GM12878 (cell line): ENCODE measurements around the gene CROT. TPM values are rescaled to one million over a fixed set of nuclear protein-coding genes. Genes with fewer than 3 reads are reported as not detected.

Experiments
- ATAC-seq: fragments of 200-7000 bp; cut with Tn5 transposase; 3 replicates; pipeline ENCODE4 v1.9.1; 2020; ENCODE audit warnings: mild to moderate bottlenecking, moderate library complexity
- BruUV-seq: library from RNA; stranded (reverse); fragments of 400-500 nt; replicated peaks from 2 replicates; lab custom pipeline; 2021; lab: Mats Ljungman, UMichigan
- CTCF ChIA-PET: fragments of 300-600 bp; sonication (Branson Sonifier 250); formaldehyde crosslinking; extraction: SDS; loops from one replicate; lab custom pipeline; 2021; ENCODE audit warnings: inconsistent platforms; lab: Yijun Ruan, JAX
- POLR2A ChIA-PET: fragments of 350-600 bp; formaldehyde crosslinking; extraction: SDS; loops from one replicate; lab custom pipeline; 2021; ENCODE audit warnings: inconsistent platforms; lab: Charles Lee
- RAD21 ChIA-PET: fragments of 300-600 bp; sonication (Branson Sonifier 250); formaldehyde crosslinking; loops from one replicate; lab custom pipeline; 2023; ENCODE audit warnings: antibody characterized with exemption; ENCODE audit not compliant: unreplicated experiment; lab: Charles Lee
- SMC1A ChIA-PET: fragments of 300-600 bp; sonication (Branson Sonifier 250); formaldehyde crosslinking; loops from one replicate; lab custom pipeline; 2023; ENCODE audit not compliant: unreplicated experiment, uncharacterized antibody; lab: Charles Lee
- DNase-seq: peaks from one replicate; pipeline ENCODE4 v3.0.0-alpha.2; 2011; ENCODE audit warnings: low read depth, low spot score
- FAIRE-seq: peaks from 3 replicates; lab custom pipeline; 2011; peaks lifted over from hg19 to GRCh38; lab: Jason Lieb, UNC
- H2AFZ ChIP-seq: 2 replicates; pipeline ENCODE4 v1.6.0; 2011; ENCODE audit warnings: low read depth, low read length, control low read depth; ENCODE audit not compliant: control insufficient read depth
- H3K27ac ChIP-seq: 2 replicates; pipeline ENCODE4 v1.5.1; 2011; ENCODE audit warnings: control low read depth; ENCODE audit not compliant: control insufficient read depth, insufficient read depth
- H3K27me3 ChIP-seq, 2 experiments: replicated peaks in 1 of 2; 2 replicates each; pipeline versions ENCODE4 v1.6.0 to v1.6.1; 2011; ENCODE audit warnings: low read length in 1 of 2; ENCODE audit not compliant: control insufficient read depth in 2 of 2, insufficient read depth in 2 of 2
- H3K36me3 ChIP-seq, 2 experiments: 2 replicates each; pipeline ENCODE4 v1.5.1; 2011; ENCODE audit warnings: low read length in 1 of 2; ENCODE audit not compliant: control insufficient read depth in 2 of 2, insufficient read depth in 2 of 2
- H3K4me1 ChIP-seq: 2 replicates; pipeline ENCODE4 v1.6.1; 2011; ENCODE audit warnings: mild to moderate bottlenecking, low read length, moderate library complexity, mixed read lengths; ENCODE audit not compliant: control insufficient read depth, insufficient read depth
- H3K4me2 ChIP-seq: 2 replicates; pipeline ENCODE4 v1.6.0; 2011; ENCODE audit warnings: control low read depth; ENCODE audit not compliant: control insufficient read depth, insufficient read depth
- H3K4me3 ChIP-seq: fragments of 200-600 bp; sonication (generic); 2 replicates; pipeline ENCODE4 v1.5.1; 2016
- H3K79me2 ChIP-seq: 2 replicates; pipeline ENCODE4 v1.6.0; 2011; ENCODE audit warnings: low read length; ENCODE audit not compliant: control insufficient read depth, insufficient read depth
- H3K9ac ChIP-seq: 2 replicates; pipeline ENCODE4 v1.8.0; 2011; ENCODE audit warnings: low read length, control low read depth, mixed read lengths; ENCODE audit not compliant: control insufficient read depth, insufficient read depth
- H3K9me3 ChIP-seq: replicated peaks from 3 replicates; pipeline ENCODE4 v1.5.1; 2011; ENCODE audit warnings: mild to moderate bottlenecking, low read length; ENCODE audit not compliant: control insufficient read depth, insufficient read depth
- H4K20me1 ChIP-seq: 2 replicates; pipeline ENCODE4 v1.6.0; 2011; ENCODE audit not compliant: control insufficient read depth, insufficient read depth
- FOXM1 ChIP-seq: IDR thresholded peaks from 2 replicates; pipeline ENCODE4 v1.6.1; 2012; ENCODE audit warnings: low read depth, mild to moderate bottlenecking, inconsistent platforms, low read length, moderate library complexity
- POU2F2 ChIP-seq: IDR thresholded peaks from 3 replicates; pipeline ENCODE4 v1.6.1; 2011; ENCODE audit warnings: low read depth, mild to moderate bottlenecking, low read length, borderline replicate concordance
- RAD21 ChIP-seq: IDR thresholded peaks from 2 replicates; pipeline ENCODE4 v1.6.1; 2011; ENCODE audit warnings: mild to moderate bottlenecking, low read depth, low read length, moderate library complexity; ENCODE audit not compliant: insufficient read depth
- SMC3 ChIP-seq: IDR thresholded peaks from 2 replicates; pipeline ENCODE4 v1.6.1; 2011; ENCODE audit warnings: low read length, improper control_type of control experiment, borderline replicate concordance
- YY1 ChIP-seq: IDR thresholded peaks from 2 replicates; pipeline ENCODE4 v1.6.1; 2011; ENCODE audit warnings: low read depth, mild to moderate bottlenecking, low read length
- WGBS: methylation state at CpG from one replicate; pipeline ENCODE4 v1.1.6; 2016; ENCODE audit warnings: low lambda C conversion rate; ENCODE audit not compliant: insufficient replicate concordance, insufficient coverage; ENCODE audit errors: missing lambda C conversion rate; 5-methylcytosine and 5-hydroxymethylcytosine counted together
- in situ Hi-C: fragments of 300-500 bp; cut with MboI; formaldehyde crosslinking; loops from 9 replicates; pipeline ENCODE4 v1.14.3; 2018; ENCODE audit warnings: mixed read lengths
- intact Hi-C: fragments of 100-400 bp; cut with micrococcal nuclease; formaldehyde crosslinking; loops from one replicate; pipeline ENCODE4 v1.14.2; 2022; ENCODE audit not compliant: unreplicated experiment
- polyA plus RNA-seq, 11 experiments: library from polyadenylated mRNA; depleted of rRNA in 4 of 11; unstranded in 6 of 11; stranded (reverse) in 5 of 11; fragments of >200 nt; fragmentation: Nextera tagmentation in 4 of 11; fragmentation: Illumina TruSeq in 1 of 11; extraction: Ambion mirVana in 4 of 11; extraction: Trizol in 1 of 11; gene quantifications; 1 replicate in 1 of 11; 2 replicates in 10 of 11; pipeline versions ENCODE4 v1.2.1 to v1.2.3, GENCODE V29; 2011 to 2016; ENCODE audit warnings: inconsistent platforms in 2 of 11, missing spikeins in 2 of 11, low read depth in 1 of 11
- total RNA-seq, 4 experiments: library from RNA; depleted of rRNA in 3 of 4; stranded (reverse); fragments of >200 nt in 3 of 4; fragmentation: Illumina TruSeq in 1 of 4; extraction: Trizol in 1 of 4; gene quantifications; 2 replicates each; pipeline versions ENCODE4 v1.2.1 to v1.2.3, GENCODE V29; 2013 to 2021
- TF ChIP-seq, protein P1 (sequence below): fragments of 450-650 bp; IDR thresholded peaks from 2 replicates; pipeline ENCODE4 v1.6.1; 2016; ENCODE audit warnings: mild to moderate bottlenecking, moderate library complexity, borderline replicate concordance
- TF ChIP-seq, protein P2 (sequence below), 3 experiments: IDR thresholded peaks in 2 of 3; conservative IDR thresholded peaks in 1 of 3; 2 replicates each; pipeline ENCODE4 v1.5.1; 2011; ENCODE audit warnings: low read depth in 3 of 3, low read length in 3 of 3, mild to moderate bottlenecking in 3 of 3, control low read depth in 2 of 3, moderate library complexity in 2 of 3, inconsistent platforms in 1 of 3, mixed read lengths in 1 of 3; ENCODE audit not compliant: control insufficient read depth in 2 of 3, insufficient read depth in 1 of 3; ENCODE audit errors: extremely low read depth in 1 of 3
- TF ChIP-seq, protein P3 (sequence below): fragments of 450-650 bp; IDR thresholded peaks from 2 replicates; pipeline ENCODE4 v1.6.1; 2017; ENCODE audit warnings: mild to moderate bottlenecking, moderate library complexity

The CROT gene
- total and polyA plus RNA-seq, 10 of the 15 experiments (the other 5 are each of a cell fraction or from before 2014, with no cell fraction given): 5.5 to 15.9 (median 12.1) TPM

DNA sequence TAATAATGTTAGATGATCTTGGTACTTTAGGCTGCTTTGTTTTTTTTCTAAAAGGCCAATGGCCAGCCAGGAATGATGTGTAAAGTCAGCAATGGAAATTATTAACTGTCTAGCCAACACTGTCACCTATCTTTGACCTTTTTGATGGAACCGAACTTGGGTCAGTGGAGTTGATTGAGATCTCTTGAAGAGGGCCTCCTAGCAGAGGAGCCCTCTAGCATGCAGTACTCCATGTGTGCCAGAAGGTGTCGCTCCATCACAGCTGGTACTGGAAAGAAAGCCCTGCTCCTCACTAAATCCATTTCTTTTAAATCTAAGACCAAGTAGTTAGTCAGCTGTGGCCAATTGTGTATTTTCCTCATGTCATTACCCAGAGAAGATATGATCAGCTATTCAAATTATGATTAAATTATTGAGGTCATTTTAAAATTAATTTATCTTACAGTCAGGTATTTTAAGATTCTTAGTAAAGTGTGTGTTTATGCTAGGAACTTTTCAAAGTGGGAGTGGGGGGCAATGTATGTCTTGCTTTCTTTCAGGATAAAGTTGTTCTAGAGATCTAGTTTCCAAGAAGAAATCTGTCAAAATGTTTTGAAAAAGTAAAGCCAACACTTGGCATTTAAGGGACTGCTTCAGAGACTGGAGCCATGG, 33.1 kb upstream of the CROT start:
- Histone ChIP-seq H3K9me3 (no peaks in the 10 kb centered on the region), H3K4me3 (no peak overlapping the region), H3K79me2 (no peaks in the 10 kb centered on the region), H3K27ac (no peak overlapping the region), H3K27me3 (no peaks in the 10 kb centered on the region), H3K4me2 (no peak overlapping the region), H3K36me3 (no peaks in the 10 kb centered on the region), H3K4me1 (peaks cover 8% of the 10 kb centered on the region), H2AFZ (no peak overlapping the region), H4K20me1 (no peaks in the 10 kb centered on the region), H3K9ac (no peak overlapping the region)
- RAD21 ChIA-PET: interaction anchor here (0.9 to 1.5 kb wide), 7 partner anchors 101 to 380 kb away, joined by 3 to 23 read pairs (median 3); no protein-coding TSS in a partner anchor
- intact Hi-C loops (loop anchor here (1.0 to 10.0 kb wide), 5 partner anchors 104 to 800 kb away; partner anchors contain the start of gene RUNDC3B), in situ Hi-C loops (loop anchor here (5.0 to 10.0 kb wide), 2 partner anchors 110 to 572 kb away; no protein-coding TSS in a partner anchor)
- TF ChIP-seq, protein P1, sequence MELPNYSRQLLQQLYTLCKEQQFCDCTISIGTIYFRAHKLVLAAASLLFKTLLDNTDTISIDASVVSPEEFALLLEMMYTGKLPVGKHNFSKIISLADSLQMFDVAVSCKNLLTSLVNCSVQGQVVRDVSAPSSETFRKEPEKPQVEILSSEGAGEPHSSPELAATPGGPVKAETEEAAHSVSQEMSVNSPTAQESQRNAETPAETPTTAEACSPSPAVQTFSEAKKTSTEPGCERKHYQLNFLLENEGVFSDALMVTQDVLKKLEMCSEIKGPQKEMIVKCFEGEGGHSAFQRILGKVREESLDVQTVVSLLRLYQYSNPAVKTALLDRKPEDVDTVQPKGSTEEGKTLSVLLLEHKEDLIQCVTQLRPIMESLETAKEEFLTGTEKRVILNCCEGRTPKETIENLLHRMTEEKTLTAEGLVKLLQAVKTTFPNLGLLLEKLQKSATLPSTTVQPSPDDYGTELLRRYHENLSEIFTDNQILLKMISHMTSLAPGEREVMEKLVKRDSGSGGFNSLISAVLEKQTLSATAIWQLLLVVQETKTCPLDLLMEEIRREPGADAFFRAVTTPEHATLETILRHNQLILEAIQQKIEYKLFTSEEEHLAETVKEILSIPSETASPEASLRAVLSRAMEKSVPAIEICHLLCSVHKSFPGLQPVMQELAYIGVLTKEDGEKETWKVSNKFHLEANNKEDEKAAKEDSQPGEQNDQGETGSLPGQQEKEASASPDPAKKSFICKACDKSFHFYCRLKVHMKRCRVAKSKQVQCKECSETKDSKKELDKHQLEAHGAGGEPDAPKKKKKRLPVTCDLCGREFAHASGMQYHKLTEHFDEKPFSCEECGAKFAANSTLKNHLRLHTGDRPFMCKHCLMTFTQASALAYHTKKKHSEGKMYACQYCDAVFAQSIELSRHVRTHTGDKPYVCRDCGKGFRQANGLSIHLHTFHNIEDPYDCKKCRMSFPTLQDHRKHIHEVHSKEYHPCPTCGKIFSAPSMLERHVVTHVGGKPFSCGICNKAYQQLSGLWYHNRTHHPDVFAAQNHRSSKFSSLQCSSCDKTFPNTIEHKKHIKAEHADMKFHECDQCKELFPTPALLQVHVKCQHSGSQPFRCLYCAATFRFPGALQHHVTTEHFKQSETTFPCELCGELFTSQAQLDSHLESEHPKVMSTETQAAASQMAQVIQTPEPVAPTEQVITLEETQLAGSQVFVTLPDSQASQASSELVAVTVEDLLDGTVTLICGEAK: no peak
- TF ChIP-seq SMC3: peak; percentile 99
- peak; percentile 100 for TF ChIP-seq RAD21
- TF ChIP-seq YY1: 0 out of 2 replicates have a peak, but pooled peaks have one; percentile 61
- TF ChIP-seq FOXM1: no peak
- 0 out of 3 replicates have a peak, but pooled peaks have one; percentile 30 for TF ChIP-seq POU2F2
- TF ChIP-seq, protein P2, sequence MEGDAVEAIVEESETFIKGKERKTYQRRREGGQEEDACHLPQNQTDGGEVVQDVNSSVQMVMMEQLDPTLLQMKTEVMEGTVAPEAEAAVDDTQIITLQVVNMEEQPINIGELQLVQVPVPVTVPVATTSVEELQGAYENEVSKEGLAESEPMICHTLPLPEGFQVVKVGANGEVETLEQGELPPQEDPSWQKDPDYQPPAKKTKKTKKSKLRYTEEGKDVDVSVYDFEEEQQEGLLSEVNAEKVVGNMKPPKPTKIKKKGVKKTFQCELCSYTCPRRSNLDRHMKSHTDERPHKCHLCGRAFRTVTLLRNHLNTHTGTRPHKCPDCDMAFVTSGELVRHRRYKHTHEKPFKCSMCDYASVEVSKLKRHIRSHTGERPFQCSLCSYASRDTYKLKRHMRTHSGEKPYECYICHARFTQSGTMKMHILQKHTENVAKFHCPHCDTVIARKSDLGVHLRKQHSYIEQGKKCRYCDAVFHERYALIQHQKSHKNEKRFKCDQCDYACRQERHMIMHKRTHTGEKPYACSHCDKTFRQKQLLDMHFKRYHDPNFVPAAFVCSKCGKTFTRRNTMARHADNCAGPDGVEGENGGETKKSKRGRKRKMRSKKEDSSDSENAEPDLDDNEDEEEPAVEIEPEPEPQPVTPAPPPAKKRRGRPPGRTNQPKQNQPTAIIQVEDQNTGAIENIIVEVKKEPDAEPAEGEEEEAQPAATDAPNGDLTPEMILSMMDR (IDR thresholded peaks at IDR 0.05 in 2 of 3, conservative IDR thresholded peaks at IDR 0.05 in 1 of 3; ENCODE audit: control insufficient read depth in 2 of 3, extremely low read depth in 1 of 3, insufficient read depth in 1 of 3, low read depth in 3 of 3, low read length in 3 of 3): peak; percentile 97 to 98 (median 98); a peak in 5 of 6 replicates
- TF ChIP-seq, protein P3, sequence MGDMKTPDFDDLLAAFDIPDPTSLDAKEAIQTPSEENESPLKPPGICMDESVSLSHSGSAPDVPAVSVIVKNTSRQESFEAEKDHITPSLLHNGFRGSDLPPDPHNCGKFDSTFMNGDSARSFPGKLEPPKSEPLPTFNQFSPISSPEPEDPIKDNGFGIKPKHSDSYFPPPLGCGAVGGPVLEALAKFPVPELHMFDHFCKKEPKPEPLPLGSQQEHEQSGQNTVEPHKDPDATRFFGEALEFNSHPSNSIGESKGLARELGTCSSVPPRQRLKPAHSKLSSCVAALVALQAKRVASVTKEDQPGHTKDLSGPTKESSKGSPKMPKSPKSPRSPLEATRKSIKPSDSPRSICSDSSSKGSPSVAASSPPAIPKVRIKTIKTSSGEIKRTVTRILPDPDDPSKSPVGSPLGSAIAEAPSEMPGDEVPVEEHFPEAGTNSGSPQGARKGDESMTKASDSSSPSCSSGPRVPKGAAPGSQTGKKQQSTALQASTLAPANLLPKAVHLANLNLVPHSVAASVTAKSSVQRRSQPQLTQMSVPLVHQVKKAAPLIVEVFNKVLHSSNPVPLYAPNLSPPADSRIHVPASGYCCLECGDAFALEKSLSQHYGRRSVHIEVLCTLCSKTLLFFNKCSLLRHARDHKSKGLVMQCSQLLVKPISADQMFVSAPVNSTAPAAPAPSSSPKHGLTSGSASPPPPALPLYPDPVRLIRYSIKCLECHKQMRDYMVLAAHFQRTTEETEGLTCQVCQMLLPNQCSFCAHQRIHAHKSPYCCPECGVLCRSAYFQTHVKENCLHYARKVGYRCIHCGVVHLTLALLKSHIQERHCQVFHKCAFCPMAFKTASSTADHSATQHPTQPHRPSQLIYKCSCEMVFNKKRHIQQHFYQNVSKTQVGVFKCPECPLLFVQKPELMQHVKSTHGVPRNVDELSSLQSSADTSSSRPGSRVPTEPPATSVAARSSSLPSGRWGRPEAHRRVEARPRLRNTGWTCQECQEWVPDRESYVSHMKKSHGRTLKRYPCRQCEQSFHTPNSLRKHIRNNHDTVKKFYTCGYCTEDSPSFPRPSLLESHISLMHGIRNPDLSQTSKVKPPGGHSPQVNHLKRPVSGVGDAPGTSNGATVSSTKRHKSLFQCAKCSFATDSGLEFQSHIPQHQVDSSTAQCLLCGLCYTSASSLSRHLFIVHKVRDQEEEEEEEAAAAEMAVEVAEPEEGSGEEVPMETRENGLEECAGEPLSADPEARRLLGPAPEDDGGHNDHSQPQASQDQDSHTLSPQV: peak; percentile 60; the same call in 1 of the 2 replicates
- no TSS peak for BruUV-seq
- DNase-seq (peak; percentile 15), FAIRE-seq (peak; percentile 79), ATAC-seq (peak; percentile 81)
- CTCF ChIA-PET: interaction anchor here (0.7 to 11.4 kb wide), 18 partner anchors 10 to 485 kb away, joined by 3 to 296 read pairs (median 4); no protein-coding TSS in a partner anchor
- SMC1A ChIA-PET: interaction anchor here (0.9 to 11.9 kb wide), 10 partner anchors 10 to 313 kb away, joined by 3 to 260 read pairs (median 4); no protein-coding TSS in a partner anchor
- WGBS: 3% methylated on average over 2 of the region's 2 CpGs
- POLR2A ChIA-PET: no interaction called here
